Activated CD4-positive, alpha-beta T cell treated with anti-CD3 and anti-CD28 coated beads, Interleukin-2, amount 50 U/mL, for 48 hours (primary cell): ENCODE results near the gene IGFBP3.
"Not testable (repeated sequence)": the region's sequence is repeated elsewhere in the genome, so short reads cannot be mapped to it uniquely, and the experiment has no call there.

ENCODE experiments used
- DNase-seq, 2 experiments: peaks; one replicate each; pipeline ENCODE4 v3.0.0-alpha.2; 2020

The IGFBP3 gene, protein sequence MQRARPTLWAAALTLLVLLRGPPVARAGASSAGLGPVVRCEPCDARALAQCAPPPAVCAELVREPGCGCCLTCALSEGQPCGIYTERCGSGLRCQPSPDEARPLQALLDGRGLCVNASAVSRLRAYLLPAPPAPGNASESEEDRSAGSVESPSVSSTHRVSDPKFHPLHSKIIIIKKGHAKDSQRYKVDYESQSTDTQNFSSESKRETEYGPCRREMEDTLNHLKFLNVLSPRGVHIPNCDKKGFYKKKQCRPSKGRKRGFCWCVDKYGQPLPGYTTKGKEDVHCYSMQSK

DNA sequence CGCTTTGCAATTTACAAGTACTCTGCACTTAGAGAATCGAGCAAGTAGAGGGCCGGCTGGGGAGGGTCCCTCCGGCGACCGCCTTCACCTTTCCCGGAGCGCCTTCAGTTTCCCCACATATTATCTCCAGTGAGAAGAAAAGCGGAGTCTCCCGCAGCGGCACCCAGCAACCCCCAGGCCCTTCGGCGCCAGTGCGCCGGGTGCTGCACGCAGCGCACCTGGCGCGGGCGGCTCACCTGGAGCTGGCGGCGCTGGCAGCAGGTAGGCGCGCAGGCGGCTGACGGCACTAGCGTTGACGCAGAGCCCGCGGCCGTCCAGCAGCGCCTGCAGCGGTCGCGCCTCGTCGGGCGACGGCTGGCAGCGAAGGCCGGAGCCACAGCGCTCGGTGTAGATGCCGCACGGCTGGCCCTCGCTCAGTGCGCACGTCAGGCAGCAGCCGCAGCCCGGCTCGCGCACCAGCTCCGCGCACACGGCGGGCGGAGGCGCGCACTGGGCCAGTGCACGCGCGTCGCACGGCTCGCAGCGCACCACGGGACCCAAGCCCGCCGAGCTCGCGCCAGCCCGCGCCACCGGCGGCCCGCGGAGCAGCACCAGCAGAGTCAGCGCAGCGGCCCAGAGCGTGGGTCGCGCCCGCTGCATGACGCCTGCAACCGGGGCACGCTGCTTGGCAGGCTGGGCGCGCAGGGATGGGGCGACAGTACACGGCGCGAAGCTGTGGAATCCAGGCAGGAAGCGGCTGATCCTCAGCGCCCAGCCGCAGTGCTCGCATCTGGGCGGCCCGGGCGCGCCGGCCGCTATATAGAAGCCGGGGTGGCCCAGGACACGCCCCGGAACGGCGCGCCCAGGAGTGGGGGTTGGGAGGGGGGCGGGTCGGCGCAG is at the start of gene IGFBP3:
Gene IGFBP3 (minus strand): TSS at position 771 of the 879 bp plus-strand sequence. CDS start 132 bp downstream, at position 639.
- no peak for DNase-seq

DNA sequence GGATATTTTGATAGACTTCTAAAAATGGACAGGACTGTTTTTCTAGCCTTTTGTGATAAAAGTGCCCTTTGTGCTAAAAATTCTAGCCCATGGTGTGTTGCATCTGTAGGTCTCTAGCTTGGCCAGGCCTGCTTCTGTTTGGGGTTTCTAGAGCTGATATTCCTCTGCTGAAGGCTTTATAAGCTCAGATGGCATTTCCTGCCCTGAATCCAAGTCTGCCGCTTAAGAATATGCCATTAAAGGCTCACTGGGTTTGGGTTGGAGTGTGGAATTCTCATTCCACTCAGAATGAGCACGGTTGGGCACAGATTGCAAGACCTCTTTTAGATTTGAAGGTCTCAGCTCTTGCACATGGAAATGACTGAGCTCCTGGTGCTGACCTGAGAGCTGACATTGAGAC is 49.4 kb upstream of the IGFBP3 start:
- no peak for DNase-seq

DNA sequence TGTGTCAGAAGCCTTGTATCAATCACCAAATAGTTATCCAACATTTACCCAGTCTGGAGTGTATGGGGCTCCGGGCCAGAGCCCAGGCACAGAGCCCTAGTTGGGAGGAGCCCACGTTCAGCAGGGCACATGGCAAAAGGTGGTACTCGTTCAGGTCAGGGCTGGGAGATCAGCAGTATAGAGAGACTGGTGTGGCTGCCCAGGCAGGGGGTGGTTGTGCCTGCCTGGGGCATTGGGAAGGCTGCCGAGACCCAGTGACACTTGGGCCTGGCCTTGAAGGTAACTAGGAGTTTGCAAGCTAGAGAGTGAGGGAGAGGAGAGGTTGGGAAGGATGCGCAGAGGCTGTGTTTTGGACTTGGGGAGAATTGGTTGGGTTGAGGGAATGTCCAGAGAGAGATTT is 48.9 kb upstream of the IGFBP3 start:
- no peak for DNase-seq

DNA sequence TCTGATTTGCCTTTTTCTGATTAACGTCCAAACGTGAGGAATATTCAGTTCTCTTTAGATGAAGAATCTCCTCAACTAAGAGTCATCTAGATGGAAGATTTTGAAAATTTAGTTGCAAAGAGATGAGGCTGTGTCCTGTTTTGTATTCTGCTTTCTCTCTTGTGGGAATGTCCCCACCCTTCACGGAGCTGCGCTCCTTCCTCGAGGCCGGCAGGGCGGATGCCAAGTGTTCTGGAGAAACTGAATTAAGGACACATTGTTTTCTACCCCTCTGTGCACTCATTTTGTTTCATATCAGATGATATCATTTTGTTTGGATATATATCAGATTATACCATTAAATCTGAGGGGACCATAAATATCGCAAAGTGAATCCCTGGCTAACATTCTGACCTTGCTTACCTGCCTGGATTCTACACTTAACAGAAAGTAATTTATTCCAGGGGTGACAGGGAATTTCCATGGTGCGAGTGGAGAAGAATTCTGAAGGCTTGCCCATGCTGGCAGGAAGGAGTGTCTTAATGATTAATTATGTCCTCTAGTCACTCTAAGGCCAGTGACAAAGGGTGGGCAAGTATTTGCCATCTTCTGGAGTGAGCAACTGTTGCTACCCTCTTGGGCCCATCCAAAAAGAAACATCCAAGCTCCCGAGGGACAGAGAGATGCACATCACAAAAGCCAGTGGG is 47.9 kb upstream of the IGFBP3 start:
- DNase-seq = no peak

DNA sequence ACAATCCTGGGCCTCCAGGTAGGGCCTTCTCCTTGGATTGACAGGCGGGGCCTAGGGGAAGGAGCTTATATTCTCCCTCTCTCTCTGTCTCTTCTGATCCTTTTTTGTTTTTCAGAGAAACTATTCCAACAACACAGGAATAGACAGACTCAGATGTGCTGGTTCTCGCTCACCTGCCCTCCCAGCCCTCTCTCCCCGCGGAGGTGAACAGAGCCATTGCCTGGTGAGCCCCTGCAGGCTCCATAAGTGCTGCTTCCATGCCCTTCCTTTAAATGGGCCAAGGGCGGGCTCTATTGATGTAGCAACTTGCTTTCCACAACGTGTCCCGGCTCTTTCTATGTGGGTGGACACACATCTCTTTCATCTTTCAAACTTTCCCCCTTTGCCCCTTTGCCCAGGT is 47.2 kb upstream of the IGFBP3 start:
- no peak for DNase-seq

DNA sequence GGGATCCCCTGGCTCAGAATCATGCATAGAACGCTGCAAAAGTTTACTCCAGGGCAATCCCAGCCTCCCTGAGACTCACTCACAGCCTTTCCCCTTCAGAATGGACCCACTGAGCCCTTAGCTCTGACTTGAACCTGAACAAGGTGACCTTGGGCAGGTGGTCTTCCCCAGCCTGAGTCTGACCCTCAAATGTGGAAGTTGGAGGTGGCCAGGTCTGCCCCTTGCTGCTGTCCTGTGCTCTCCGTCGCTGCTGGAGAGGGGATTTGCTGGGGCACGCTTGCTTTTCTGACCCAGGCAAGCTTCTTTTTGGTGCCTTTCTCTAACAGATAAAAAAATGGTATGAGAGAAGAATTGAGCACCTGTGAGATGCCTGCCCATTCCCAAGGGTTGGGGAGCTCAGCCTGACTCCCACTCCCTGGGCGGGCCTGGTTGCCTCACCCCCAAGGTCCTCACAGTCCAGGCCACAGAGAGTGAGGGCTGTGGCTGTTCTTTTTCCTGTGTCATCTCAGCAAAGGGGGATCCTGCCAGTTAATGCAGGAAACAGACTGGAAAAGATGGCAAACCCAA is 46.6 kb upstream of the IGFBP3 start:
- no peak for DNase-seq

DNA sequence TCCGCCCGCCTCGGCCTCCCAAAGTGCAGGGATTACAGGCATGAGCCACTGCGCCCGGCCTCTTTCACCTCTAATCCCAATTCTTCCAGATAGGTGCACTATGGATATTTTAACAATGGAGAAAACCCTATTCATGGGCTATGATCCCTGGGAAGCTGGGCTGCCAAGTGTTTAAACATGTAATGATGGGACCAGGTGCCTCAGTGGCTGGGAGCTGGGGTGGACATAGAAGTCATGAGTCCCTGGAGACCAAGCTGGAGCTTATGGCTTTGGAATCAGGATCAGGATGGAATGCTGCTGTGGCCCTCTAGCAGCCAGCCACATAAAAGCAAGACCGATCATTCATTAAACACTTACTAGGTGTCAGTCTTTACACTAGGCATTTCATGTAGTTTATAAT is 41.8 kb upstream of the IGFBP3 start:
- no peak for DNase-seq

DNA sequence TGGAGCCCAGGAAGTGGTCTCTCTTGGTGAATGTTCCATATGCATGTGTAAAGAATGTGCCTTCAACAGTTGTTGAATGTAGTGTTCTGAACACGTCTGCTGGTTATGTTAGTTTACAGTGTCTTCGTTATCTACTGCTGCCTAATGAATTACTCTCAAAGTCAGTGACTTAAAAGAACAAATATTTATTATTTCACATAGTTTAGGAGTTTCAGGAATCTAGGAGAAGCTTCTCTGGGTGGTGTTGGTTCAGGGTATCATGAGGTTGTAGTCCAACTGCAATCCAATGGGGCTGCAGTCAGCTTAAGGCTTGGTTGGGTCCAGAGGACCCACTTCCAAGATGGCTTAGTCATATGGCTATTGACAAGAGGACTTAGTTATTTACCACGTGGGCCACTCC is 36.6 kb upstream of the IGFBP3 start:
- no peak for DNase-seq

DNA sequence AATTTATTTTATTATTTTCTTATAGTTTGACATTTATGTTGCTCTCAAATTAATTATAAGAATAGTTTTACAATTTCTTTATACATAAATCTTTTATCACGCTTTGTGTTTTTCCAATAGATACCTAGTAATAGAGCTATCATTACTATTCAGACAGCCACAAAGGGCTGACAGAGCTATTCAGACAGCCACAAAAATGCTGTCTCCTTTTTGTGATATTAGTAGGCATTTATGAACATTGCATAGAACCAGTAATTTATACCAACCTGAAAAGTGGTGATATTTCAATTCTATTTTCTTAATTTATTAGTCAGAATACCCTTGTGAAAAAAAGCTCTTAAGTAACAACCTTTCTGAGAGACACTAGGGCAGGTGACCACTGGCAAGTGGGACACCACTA is 34.2 kb upstream of the IGFBP3 start:
- no peak for DNase-seq

DNA sequence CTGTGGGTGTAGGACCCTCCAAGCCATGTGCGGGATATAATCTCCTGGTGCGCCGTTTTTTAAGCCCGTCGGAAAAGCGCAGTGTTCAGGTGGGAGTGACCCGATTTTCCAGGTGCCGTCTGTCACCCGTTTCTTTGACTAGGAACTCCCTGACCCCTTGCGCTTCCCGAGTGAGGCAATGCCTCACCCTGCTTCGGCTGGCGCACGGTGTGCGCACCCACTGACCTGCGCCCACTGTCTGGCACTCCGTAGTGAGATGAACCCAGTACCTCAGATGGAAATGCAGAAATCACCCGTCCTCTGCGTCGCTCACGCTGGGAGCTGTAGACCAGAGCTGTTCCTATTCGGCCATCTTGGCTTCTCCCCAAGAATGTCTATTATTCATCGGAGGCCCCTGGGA is 32.0 kb upstream of the IGFBP3 start:
- not testable (repeated sequence) for DNase-seq

DNA sequence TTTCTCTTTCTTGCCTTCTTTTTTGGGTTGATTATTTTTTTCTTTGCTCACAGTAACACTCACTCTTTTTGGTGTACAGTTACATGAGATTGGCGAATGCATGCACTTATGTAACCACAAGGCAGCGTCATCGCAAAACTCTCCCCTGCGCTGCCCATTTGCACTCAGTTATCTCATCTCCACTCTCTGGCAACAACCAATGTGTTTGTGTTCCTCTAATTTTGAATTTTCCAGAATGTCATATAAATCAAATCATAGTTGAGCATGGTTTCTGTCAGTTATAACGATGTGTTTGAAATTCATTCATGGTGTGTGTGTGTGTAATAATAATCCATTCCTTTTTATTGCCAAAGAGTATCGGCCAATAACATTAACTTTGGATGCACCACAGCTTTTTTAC is 23.0 kb upstream of the IGFBP3 start:
- no peak for DNase-seq

DNA sequence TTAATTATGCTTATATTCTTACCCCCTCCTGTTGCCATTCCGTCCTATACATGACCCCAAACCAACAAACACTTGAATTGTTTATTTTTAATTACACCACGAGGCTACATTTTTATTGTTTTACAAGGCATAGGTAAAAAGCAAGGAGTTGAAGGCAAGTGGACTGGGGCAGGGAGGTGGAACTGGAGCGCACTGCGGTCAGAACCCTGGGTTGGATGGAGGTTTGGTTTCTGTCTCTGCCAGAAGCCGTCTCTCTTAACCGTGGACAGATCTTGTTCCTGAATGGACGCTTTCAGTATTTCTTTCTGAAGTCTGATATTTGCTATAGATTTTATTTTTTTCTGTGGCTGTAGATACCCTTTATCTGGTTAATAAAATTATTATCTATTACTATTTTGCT is 19.9 kb upstream of the IGFBP3 start:
- no peak for DNase-seq

DNA sequence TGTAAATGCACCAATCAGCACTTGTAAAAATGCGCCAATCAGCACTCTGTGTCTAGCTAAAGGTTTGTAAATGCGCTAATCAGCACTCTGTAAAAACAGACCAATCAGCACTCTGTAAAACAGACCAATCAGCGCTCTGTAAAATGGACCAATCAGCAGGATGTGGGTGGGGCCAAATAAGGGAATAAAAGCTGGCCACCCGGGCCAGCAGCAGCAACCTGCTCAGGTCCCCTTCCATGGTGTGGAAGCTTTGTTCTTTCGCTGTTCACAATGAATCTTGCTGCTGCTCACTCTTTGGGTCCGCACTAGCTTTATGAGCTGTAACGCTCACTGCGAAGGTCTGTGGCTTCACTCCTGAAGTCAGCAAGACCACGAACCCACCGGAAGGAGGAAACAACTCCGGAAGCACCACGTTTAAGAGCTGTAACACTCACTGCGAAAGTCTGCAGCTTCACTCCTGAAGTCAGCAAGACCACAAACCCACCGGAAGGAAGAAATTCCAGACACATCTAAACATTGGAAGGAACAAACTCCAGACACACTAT is 19.2 kb upstream of the IGFBP3 start:
- peak; percentile 28 to 30 for DNase-seq

DNA sequence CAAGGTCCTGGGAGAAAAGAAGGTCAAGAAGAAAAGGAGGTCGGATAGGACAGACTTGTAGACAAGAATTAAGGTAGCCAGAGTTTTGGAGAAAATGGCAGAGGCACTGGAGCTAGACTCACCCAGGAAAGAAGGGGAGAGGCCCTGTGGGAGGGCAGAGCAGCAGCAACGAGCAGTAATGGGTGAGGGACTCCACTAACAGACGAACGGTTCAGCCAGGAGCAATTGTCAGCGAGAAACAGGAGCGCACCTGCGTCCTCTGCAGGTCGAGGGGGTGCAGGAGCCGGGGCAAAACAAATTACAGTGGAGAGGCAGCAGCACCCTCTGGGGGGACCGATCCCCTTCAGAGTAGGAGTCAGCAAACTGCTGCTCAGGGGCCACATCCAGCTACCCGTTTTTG is 18.5 kb upstream of the IGFBP3 start:
- DNase-seq = no peak

DNA sequence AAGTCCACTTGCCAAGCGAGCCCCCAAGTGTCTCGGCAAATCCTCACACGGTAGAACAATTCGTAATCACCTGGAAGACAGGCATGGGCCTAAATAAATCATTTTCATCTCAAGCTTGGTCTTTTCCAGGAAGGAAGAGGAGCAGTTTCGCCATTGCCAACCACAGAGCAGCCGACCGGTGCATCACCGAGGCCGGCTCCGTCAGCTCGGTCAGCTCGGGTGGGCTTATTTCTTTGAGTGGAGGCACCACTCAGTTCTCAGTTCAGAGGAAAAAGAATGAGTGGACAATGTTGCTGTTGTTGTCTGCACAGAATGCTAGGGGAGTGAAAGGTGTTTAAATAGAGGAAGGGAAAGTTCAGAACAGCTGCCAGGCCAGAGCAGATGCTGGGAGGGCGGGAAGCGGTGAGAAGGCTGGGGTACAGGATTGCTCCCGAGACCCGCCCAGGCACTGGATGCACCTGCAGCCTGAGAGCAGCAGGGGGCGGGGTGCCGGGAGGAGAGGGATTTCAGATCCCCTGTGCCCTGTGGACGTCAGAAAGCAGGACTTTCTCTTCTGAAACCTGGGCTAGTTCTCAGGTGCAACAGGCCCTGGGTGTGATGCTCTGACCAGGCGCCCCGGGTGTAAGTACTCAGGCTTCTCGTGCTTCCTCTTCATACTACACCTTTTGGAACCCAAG is 17.7 kb upstream of the IGFBP3 start:
- DNase-seq = no peak

DNA sequence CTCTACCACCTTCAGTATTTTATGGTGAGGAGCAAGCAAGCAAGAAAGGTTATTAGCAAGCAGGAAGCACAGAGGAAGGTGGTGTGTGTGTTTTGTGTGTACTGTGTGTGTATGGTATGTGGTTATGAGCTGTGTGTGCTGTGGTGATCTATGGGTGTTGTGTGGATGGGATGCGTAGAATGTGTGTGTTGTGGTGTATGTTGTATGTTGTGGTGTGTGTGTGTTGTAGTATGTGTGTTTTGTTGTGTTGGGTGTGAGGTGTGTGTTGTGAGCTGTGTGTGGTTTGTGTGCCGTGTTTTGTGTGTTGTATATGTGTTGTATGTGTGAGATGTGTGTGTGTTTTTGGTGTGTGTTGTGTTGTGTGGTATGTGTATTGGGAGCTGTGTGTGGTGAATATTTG is 16.8 kb upstream of the IGFBP3 start:
- DNase-seq = no peak

DNA sequence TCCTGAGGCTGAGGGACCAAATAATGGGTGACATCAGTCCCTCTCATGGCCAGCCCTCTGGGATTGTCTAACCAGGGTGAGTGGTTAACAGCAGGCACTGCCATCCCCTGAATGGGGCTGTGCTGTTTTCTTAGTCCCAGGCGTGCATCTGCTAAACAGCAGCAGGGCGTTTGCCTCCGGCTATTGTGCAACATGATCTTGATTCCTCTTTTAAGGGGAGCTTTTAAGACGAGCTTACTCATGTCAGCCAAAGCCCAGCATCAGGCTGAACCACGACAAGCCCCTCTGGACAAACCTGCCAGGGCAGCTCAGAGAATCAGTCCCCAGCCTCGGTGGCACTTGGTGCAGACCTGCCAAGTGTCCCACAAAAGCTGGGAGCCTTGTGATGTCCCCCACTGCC is 16.2 kb upstream of the IGFBP3 start:
- no peak for DNase-seq

DNA sequence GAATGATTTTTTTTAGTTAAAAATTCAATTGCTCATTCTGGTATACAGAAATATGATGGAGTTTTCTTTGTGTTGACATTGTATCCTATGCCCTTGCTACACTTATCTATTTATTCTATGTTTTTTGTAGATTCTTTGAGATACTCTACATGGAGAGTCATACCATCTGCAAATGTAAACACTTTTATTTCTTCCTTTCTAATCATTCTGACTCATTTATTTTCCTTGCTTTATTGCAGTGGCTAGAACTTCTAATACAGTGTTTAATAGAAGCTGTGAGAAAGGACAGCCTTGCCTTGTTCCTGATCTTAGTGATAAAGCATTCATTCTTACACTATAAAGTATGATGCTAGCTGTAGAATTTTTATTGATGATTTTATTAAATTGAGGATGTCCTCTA is 9.9 kb upstream of the IGFBP3 start:
- DNase-seq = no peak

DNA sequence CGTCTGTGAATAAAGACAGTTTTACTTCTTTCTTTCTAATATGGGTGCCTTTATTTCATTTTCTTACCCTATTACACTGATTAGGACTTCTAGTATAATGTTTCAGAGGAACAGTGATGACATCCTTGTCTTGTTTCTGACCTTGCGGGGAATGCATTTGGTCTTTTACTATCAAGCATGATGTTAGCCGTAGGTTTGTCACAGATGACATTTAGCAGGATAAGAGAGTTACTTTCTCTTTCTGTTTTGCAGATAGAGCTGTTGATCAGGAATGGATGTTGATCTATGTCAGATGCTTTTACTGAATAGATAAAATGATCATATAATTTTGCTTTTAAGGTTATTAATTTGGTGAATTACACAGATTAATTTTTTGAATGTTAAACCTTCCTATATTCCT is 6.6 kb upstream of the IGFBP3 start:
- no peak for DNase-seq

DNA sequence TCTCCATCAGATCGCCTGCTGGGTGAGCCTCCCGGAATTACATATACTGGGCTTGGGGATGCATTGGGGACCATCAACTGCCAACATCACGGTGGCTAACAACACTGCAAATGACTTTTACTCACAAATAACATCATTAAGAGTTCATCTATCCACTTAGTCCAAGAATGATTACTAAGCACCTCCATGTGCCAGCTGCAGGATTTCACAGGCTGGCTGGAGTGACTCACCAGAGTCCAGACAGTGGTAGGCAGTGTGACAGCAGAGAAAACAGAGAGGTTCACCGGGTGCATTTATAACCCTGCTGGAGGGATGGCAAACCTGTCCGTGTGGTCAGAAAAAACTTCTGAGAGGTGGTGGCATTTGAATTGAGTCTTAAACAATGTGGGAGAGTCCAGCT is 3.2 kb upstream of the IGFBP3 start:
- no peak for DNase-seq

DNA sequence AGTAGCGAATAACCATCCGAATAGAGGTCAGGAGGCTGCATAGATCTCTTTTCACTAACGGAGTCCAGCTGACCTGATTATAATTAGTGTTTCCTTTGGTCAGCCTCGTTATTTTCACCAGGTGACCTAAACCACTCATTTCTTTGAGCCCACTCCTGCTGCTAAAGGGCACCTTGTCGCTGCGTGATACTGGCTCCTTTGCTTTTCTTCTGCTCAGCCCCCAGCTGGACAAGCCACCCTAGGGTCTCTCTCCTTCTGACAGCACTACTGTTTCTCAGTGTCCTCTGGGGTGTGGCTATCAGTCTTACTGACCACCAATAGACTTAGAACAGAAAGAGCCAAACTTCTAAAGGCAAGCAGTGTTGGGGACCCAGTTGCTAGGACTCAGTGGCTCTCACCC is 2.7 kb upstream of the IGFBP3 start:
- DNase-seq = no peak

DNA sequence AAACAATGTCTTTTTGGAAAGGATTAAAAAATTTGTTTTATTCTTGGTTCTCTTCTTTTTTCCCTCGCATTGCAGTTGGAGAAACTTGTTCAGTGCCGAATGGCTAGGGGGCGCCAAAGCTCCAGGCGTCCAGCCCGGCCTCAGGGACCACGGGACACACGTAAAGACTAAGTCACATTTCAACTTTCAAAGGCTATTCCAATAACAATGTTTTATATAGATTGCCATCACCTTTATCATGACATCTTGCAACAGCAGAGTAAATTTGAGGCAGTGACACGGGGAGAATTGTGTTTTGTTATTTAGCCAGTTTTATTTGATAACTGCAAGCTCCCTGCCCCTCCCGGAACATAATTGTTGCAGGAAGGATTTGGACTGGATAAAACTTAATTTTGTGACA is 2.2 kb upstream of the IGFBP3 start:
- peak; percentile 68 to 73 for DNase-seq

DNA sequence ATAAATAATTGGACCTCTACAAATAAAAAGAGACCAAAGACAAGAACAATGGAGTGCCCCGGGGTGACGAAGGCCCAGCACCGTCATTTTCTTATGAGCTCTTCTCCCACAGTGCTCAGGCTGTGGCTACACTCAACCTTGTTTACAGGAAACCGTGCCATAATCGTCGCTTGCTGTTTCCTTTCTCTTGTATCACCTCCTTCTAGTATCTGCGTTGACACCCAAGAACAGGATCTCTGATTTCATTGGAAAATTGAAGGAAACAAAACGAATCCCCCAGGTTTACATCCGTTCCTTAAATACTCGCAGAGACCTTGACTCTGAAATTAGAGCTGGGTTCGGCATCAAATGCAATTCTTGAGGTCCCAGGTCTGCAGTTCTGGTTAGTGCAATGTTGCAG is 1.7 kb upstream of the IGFBP3 start:
- no peak for DNase-seq
